GM12875 (cell line): Measurements from ENCODE around the gene TDRD9.

Experiments used
- H3K4me3 ChIP-seq: one replicate; pipeline ENCODE4 v1.5.1; 2011; ENCODE audit warnings: low read depth, low read length, control low read depth
- TF ChIP-seq, protein P1 (sequence below): IDR thresholded peaks from 2 replicates; pipeline ENCODE4 v1.5.1; 2011; ENCODE audit warnings: low read depth, mild to moderate bottlenecking, control low read depth, inconsistent platforms, low read length, moderate library complexity, borderline replicate concordance; ENCODE audit not compliant: insufficient read depth

TDRD9 gene

DNA sequence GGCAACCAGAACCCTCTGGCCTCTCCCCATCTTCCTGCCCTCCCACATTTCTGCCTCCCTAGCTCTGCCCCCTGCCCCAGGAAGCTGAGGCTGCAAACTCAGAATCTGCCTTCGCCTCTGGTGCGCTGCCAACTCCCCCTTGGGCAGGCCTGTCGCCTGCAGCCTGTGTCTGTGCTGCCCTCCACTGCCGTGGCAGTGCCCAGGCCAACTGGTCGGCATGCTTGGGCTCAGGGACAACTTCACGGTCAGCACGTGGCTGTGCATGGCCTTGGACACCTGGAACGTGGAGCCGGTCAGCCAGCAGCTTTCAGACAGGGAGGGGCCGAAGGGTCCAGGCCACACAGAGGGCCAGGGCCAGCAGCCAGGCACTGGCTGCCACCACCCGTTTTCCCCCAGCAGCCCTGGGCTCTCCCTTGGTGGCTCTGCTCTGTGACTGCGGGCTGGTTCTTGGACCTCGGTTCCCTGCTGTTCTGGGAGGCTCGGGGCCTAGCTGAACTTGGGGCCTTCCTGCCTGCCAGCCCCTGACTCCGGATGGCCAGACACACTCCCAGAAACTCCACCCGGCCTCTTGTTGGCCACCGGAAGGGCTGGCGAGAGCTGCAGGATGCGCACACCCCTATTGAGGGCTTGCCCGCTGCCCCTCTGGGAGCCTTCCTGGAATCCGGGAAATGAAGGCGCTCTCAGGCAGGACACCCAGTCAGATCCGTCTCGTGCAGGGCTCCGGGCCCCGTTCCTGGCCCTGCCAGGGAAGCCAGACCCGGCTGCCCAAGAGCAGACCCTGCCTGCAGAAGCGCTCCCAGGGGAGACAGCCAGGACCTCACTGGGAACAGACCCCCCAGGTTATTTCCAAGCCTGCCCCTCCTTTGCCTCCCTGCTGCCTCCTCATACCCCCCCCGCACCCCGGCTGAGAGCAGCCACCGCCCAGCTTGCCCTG lies 46.7 kb upstream of the TDRD9 start:
- H3K4me3 ChIP-seq: no peak overlapping the region
- TF ChIP-seq, protein P1, sequence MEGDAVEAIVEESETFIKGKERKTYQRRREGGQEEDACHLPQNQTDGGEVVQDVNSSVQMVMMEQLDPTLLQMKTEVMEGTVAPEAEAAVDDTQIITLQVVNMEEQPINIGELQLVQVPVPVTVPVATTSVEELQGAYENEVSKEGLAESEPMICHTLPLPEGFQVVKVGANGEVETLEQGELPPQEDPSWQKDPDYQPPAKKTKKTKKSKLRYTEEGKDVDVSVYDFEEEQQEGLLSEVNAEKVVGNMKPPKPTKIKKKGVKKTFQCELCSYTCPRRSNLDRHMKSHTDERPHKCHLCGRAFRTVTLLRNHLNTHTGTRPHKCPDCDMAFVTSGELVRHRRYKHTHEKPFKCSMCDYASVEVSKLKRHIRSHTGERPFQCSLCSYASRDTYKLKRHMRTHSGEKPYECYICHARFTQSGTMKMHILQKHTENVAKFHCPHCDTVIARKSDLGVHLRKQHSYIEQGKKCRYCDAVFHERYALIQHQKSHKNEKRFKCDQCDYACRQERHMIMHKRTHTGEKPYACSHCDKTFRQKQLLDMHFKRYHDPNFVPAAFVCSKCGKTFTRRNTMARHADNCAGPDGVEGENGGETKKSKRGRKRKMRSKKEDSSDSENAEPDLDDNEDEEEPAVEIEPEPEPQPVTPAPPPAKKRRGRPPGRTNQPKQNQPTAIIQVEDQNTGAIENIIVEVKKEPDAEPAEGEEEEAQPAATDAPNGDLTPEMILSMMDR: no peak

DNA sequence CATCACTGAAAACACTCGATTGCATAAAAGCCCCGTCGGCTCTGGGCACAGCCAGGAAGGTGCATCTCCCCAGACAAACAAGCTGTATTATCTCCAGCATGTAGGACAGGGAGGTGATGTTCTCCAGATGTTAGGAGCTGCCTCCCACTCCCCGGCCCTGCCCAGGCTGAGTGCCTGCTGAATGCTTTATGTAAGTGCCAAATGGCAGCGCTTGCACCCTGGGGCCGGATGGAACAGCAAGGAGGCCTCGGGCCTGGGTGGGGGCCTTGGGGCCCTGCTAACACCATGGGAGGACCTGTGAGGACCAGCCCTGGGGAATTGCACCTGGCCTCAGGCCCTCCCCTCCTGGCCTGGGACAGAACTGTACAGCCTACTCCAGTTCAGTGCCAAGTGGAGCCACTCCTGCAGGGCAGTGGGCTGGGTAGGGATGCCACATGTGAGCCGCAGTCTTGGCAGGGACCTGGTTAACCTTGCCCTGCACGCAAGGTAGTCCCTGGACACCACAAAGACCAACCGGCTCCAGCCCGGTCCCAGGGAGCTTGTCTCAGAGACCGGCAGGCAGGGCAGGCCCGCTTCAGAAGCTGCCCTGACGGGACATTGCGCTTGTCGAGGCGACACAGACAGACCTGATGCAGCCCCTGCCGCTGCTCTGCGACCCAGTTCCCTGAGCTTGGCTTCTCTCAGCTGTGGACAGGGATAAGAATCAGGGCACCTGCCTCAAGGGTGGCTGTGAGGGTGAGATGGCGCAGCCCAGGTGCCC lies 45.6 kb upstream of the TDRD9 start:
- TF ChIP-seq, protein P1: no peak
- no peak overlapping the region for H3K4me3 ChIP-seq

DNA sequence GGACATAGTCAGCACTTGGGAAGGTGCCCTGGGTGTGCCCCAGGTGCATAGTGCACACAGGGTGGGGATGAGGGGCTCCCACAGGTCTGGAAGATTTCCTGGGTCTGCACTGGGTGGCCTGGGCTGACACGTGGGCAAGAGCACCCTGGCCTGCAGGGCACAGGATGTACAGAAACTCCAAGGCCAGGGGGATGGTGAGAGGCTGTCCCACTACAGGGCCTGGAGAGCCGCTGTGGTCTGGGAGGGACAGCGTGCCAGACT lies 45.1 kb upstream of the TDRD9 start:
- H3K4me3 ChIP-seq: no peak overlapping the region
- TF ChIP-seq, protein P1: no peak

DNA sequence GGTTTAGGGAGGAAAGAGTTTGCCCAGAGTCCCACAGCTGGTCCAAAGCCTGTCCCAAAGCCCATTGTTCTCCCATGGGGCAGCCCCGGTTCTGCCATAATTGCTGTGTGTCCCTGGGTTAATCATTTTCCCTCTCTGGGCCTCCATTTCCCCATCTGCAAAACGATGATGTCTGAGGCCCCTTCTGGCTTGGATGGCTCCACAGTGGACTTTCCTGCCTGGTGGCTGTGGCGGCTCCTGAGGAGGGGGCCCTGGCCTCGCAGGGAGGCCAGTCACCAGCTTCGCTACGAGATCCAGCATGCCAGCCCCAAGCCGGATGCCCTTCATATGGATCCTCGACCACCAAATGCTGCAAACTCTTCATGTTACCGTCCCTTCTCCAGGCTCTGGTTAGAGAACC lies 43.4 kb upstream of the TDRD9 start:
- TF ChIP-seq, protein P1: no peak
- H3K4me3 ChIP-seq: no peak overlapping the region

DNA sequence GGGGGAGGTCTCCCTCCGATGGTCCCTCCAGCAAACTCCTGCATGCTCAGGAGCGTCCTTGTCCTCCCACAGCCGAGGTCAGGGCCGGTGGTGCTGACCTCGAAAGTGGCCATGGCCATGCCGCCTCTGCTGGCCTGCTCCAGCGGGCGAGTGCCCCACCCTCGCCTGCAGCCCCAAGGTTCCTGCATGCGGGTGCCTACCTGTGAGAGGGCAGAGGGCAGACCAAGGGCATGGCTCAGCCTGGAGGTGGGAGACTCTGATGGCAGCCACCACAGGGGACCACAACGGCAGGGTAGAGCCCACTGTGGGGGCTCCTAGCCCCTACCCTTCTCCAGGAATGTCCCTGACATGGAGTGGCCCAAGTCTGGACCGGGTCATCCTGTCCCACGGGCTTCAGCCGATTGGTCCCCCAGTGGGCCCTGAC lies 42.7 kb upstream of the TDRD9 start:
- H3K4me3 ChIP-seq: no peak overlapping the region
- TF ChIP-seq, protein P1: no peak

DNA sequence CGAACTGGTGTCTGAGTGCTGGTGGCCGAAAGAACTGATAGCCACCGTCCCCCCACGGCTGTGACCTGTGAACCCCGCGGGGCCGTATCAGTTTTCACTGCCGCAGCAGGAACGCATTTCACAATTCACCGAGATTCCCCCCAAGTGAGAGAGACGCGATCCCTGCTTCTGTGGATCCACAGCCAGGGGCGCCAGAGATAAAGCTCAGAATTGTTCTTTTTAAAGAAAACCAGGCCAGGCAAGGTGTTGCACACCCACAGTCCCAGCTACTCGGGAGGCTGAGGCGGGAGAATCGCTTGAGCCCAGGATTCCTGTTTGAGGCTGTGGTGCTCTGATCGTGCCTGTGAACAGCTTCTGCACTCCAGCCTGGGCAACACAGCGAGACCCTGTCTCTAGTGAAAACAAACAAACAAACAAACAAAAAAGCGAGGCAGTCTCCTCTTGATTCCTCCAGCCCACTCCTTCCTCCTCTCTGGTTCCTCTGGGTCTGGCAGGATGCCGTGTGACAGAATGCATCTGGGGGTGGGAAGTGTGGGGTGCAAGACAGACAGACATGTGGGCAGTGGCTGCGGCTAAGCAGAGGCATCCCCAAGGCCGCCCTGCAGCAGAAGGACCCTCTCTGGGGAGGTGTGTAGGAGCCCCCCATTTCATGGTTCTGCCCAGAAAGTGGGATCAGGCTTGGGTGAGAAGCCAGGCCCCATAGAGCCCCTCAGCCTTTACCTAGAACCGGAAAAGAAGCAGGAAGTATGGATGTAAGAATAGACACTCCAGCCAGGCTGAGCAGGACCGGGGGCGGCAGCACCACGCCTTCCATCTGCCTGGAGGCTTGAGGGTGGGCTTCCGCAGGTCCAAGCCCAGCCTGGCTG lies 41.7 kb upstream of the TDRD9 start:
- TF ChIP-seq, protein P1: no peak
- H3K4me3 ChIP-seq: no peak overlapping the region
